GM10847 (cell line): ENCODE data around the gene DUSP16.

Experiments
- POLR2A ChIP-seq: IDR thresholded peaks from 2 replicates; pipeline ENCODE4 v1.6.1; 2011; ENCODE audit not compliant: insufficient read length; ENCODE audit errors: extremely low read depth

DUSP16 gene

DNA sequence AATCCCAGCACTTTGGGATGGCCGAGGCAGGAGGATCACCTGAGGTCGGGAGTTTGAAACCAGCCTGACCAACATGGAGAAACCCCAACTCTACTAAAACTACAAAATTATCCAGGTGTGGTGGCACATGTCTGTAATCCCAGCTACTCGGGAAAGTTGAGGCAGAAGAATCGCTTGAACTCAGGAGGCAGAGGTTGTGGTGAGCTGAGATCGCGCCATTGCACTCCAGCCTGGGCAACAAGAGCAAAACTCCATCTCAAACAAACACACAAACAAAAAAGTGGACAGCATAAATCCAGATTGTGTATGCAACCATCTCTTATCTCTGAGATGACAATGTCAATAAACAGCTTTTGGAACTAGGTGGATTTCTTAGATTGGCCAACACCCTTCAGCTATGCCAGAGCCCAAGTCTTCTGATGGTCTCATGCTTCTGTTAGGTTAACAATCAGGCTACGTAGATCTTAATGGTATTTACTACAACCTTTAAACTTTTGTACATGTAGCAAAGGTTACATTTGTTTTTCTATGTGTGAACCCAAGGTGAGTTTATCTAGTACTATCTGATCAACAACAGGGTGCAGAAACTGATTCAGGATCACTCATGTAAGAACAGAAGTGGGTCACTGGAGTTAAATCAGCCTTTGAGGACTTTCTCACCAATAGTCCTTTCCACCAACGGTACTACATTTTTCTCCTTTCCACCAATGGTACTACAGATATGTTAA, 73.7 kb downstream of the DUSP16 start:
- no peak for TF ChIP-seq POLR2A

DNA sequence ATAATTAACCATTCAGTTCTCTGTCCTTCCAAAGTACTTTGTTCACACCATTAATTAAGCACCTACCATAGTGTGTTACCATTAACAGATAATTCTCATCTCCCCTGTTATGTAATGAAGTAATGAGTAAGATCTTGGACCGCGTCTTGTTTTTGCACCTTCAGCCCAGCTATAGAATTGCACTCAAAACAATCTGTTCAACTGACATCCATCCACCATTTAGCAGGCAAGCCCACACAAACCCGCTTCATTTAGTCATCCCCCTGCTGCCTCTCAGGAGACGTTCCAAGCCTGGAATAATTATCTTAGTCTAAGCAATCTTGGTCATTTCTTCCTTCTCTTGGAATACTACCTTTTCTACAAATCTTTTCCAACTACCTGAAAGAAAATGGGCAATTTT, 74.4 kb downstream of the DUSP16 start:
- no peak for TF ChIP-seq POLR2A

DNA sequence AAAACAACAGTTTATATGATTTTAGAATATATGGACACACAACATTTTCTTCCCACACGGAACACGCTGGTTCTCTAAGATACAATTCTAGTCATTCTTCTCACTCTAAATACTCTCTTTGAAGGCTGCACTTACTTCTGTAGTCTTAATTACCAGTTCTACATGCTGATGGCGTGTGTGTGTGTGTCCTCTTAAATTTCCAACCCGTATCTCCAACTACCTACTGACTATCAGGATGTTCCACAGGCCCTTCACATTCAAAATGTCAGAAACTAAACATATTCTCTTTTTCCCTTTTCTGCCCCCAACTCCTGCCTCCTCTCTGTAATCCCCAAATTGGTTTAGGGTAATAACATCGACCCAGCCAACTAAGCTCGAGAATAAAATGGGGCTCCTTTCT, 75.2 kb downstream of the DUSP16 start:
- no peak for TF ChIP-seq POLR2A

DNA sequence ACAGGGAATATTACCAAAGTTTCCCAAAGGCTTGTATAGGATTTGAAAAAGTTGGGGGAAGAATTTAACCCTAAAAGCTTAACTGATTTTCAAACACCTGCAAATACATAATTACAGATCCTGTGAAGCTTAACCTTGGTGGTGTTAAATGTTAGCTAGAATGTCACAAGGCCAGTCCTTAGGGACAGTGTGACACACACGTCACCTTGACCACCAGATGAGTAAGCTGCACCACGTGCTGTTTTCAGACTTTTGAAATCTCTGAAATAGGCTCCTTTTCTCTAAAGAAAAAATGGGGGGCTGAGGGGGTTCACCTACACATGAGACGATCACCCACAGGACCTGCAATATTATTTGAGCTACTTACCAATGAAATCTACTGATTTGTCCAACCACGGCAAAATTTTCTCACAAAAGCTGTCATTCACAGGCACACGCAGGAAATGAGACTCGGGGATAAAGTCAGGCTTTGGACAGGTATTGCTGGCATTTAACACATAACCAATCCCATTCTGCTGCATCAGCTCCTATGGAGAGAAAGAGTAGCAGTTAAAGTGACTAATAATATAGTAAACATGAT, 75.9 kb downstream of the DUSP16 start:
- TF ChIP-seq POLR2A, result no peak

DNA sequence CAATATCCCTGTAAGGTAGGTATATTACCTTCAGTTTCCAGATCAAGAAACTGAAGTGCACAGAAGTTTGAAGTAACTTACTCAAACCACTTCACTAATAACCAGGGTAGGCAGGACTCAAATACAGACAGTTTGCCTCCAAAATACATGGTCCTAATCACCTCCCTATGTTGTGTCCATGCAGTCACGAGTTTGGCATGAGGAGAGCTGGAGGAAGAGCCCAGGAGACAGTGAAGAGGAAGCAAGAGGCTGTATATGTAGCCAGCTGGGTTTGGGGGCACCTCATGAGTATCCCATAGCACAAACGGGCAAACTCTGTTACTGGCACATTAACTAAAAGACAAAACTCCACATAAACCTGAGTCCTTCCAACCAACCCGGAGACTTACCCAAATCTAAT, 79.2 kb downstream of the DUSP16 start:
- no peak for TF ChIP-seq POLR2A

DNA sequence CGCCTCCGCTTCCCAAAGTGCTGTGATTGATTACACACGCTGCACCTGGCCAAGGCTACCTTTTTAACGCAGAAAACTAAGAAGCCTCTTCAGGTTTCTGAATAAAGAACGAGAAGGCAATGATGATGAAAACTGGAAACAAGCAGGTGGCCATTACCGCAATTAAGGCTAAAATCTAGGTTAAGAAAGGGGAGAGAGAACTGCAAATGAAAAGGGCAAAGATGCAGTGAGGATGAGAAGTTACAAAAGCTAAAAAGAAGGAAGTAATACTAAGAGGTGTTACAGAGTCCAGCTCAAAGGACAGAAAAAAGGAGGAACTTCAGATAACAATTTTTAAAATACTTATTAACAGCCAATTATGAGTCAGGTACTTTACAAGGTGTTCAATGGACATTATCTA, 79.7 kb downstream of the DUSP16 start:
- no peak for TF ChIP-seq POLR2A

DNA sequence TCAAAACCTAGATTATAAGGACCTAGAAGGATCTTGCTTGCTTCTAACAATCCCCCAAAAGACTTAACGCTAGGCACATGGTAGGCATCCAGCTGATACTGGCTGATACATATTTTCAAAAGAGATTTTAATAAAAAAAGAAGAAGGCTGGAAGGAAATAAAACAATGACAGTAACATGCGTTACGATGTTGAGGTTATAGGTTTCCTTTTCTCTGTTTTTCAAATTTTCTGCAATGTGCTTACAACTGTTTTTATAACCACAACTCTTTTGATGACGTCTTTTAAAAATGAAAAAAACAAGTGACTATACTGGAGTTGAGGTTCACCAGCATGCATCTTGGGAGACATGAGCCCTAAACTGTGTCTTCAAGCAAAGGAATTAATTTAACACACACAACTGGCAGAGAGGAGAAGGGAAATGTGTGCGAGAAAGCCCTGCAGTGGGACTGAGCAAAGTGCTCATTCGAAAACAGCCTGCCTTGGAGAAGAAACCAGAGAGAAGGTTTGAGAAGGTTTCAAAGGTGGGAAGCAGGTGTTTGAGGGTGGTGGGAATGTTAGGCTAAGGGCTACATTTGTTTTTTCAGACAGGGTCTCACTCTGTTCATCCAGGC, 80.4 kb downstream of the DUSP16 start:
- no peak for TF ChIP-seq POLR2A

DNA sequence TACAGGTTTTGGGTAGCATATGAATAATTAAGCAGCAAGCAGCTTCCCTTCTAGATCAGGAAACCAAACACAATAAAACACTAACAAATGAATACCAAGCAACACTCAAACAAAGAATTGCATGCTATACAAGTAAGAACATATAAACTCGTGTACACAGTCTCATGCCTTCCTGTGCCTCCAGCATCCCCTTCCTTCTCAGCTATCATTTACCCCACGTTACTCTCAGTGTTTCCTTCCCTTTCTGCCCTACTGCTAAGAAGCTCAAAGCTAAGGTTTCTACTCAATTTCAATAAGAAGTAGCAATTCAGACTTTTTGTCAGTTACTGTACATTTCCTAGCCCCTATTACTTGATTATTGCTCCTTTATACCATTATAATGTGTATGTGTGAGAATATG, 81.0 kb downstream of the DUSP16 start:
- TF ChIP-seq POLR2A, result no peak

DNA sequence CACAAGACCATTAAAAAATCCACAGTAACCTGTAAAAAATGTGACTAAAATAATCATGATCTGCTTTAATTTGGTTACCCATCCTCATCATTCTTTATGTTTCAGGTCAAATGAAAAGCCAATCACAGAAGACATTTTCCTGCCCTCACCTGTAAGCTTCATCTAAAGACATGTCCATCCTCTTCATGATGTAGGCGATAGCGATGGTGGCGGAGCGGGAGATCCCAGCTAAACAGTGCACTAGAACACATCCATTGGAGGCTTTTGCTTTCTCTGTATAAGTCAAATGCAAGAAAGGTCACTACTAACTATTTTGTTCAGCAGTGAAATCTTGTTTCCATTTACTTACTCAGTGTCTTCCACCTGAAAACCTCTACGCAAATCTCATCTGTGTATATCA, 82.6 kb downstream of the DUSP16 start:
- no peak for TF ChIP-seq POLR2A

DNA sequence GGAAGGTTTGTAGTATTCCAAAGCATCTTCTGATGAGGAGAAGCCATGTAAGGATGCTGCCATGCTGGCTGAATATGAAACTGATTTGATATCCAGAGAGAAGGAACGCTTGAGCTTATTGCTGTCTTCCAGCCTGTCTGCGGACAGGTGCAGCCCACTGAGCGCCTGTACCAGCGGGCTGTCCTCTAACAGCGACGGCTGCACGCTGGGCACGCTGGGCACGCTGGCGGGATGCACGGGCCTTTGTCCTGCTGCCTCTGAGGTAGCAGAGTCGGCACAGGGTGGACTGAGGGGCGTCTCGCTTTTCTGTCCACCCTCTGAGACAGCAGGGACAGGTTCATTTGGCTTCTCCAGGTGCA, 85.2 kb downstream of the DUSP16 start:
- no peak for TF ChIP-seq POLR2A

DNA sequence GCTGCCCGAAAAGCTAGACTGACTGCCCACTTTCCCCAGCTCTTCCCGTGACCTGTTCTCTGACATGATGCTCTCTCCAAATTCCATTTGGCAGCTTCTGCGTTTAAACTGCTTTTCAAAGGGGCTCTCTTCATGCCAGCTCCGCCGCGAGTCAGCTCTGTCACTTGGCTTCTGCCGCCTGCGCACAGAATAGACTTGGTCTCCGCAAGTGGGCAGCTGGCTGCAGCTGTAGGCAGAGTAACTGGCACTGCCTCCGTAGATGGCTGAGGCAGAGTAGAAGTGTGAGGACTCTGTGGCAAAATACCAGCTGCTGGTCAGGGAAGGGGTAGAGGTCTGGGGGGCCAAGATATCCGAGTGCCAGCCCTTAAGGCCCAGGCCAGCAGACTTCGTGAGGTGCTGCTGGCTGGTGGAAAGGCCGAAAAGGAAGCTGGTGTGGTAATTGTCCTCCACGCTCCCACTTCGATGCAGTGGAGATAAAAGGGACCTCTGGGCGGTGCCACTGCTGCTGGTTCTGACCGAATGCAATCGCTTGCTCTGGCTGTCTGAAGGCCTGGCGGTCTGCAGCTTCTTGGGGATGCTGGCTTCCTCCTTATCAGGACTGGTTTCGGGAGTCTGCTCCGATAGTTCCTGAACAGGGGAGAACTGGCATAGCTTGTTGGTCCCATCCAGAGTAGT, 85.7 kb downstream of the DUSP16 start:
- TF ChIP-seq POLR2A, result no peak

DNA sequence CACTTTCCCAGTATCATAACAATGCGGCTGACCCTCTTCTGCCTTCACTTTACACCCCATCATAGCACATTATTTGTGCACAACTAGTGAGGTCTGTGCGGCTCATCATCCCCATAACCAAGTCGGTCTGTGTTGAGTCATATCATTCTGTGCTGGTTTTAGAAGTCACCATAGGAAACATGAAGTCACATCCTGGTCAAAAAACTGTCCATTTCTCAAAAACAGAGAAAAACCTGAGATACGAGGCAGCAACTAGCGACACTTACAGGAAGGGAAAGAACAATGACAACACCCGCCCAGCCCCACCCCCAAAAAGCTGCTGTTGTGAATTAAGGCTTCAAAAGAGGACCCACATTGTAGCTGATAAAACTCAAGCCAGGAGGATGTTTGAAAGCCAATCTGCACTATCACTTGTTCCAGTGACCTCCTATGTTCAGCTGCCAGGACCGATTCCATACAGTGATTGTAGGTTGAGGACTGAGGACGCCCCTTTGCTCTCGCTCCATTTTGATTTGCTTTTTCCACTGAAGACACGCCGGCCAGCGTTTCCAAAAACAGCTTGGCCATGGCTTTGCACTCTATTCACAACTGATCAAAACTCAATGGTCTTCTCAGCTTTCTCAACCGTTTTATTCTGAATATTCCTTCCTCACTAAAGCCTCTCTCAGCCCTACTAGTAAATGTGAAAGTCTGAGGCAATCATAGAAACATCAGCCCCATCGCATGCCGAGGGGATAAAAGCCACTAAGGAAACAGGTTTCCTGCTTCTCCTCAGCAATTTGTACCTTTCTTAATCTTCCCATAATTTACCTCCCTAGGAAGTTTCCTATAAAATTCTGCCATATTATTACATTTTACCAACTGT, 87.5 kb downstream of the DUSP16 start:
- TF ChIP-seq POLR2A, result no peak

DNA sequence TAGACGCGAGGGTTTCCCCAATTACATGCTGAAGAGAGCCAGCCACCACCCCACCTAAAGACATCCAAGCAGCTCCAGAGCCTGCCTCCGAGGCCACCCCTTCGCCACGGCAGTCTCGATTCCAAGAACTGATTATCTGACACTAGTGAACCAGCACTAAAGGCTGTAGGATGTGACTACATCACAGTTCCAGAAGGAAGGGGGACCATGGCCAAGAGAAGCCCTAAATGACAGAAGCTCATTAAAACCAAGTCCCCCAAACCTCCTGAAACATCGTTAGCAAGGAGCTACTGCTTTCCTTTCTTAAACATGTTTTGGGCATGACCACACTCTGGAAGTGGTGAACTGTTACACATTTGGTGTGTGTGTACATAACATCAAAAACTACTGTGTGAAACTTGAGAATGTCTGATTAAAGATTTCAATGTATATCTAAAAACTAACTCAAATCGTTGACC, 88.2 kb downstream of the DUSP16 start:
- TF ChIP-seq POLR2A, result no peak

DNA sequence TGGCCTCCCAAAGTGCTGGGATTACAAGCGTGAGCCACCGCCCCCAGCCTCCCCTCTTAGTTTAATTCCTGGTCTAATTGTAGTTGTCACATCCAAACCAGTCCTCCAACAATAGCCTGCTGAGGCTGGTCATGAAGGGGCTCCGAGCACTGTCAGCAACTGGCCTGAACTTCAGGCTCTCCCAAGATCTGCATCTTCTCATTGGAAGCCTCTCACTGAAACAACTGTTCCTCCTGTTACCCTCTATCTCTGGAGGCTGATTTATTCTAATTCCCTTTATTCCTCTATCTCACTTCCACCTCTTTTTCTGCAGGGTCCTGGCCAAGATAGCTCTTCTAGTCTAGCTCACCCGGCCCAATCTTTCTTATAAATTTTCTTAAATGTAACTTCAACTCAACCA, 89.4 kb downstream of the DUSP16 start:
- TF ChIP-seq POLR2A, result no peak

DNA sequence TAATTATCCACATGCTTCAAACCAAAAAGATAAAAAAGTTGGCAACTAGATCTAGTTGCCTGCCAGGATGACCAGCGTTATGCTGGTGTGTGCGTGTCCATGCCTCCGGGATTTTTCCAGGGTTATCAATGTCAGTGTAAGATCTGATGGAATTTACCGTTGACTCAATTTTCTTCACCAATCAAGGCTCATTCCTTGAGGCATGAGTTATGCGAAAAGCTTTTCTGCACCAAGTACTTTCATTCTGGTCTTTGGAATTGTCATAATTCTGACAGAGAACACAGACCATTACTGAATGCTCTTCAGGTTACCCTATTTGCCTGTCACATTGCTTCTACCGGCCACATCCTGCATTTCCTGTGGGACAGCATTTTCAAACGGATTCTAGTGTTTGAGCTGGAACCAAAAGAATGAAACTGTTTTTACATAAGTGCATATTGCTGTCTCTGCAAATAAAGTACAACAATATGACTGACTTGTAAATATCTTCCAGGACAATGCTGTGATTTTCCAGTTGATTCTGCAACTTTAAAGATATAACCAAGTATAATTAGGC, 91.8 kb downstream of the DUSP16 start:
- no peak for TF ChIP-seq POLR2A

DNA sequence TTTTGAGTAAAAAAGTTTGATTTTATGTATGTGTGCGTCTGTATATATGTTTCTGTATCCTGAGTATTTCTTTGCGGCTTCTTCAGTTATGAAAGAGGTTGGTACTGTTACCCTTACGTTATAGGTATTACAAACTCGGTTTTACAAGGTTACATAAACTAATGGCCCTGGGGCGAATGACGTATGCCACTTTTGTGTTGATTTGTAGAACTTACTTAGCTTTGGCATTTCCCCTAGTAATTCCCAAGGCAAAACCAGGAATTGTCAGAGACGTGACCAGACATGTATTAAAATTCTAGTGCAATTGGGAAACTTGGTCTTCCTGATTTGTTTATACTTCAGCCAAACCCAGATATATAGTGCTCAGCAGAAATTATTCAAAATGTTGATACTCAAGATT, 93.3 kb downstream of the DUSP16 start:
- TF ChIP-seq POLR2A, result no peak

DNA sequence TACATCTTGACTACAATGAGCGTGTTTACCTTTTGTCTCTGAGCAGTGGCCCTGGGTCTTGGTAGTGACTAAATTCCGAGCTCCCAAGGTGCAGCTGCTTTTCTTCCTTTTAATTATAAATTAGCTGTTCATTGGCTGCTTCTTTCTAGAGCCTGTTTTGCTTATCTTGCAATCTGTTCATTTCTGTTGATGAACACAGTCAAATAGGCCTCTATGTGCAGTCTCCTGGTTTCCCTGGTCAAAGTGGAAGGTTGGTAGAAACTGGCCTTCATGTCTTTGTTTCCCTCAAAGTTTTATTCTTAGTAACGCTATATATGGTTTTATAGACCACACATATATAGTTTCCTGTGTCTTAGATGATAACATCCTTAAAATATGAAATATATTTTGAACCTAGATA, 94.1 kb downstream of the DUSP16 start:
- no peak for TF ChIP-seq POLR2A
